Measurements from ENCODE around the gene HPCAL4. TPM values are rescaled to one million over a fixed set of nuclear protein-coding genes. Genes with fewer than 3 reads are reported as not detected.

Gene HPCAL4
- total and polyA plus RNA-seq, 12 donors, result 0.07 to 3.7 (median 0.22) TPM

GRCh38 chr1:39659538-39659937 lies 31.7 kb downstream of the HPCAL4 start:
- Histone ChIP-seq H3K9me3 (no peaks in the 10 kb centered on the region), H3K27me3 (peaks cover 0 to 1% (median 0%) of the 10 kb centered on the region in 7 donors), H3K36me3 (peaks cover 0 to 14% (median 0%) of the 10 kb centered on the region in 9 donors), H3K27ac (no peak overlapping the region), H3K4me3 (no peak overlapping the region), H3K4me1 (peaks cover 0 to 22% (median 12%) of the 10 kb centered on the region in 9 donors)
- ATAC-seq, result no peak
- 83 to 87% methylated on average over 5 of the region's 5 CpGs for WGBS, 2 donors
- no peak for TF ChIP-seq CTCF (IDR thresholded peaks at IDR 0.05)
- no peak for DNase-seq
- intact Hi-C loops (cut with DNase I), result loop anchor here in 1 of 10 donors (5.0 kb wide), 1 partner anchor 63 kb away; no protein-coding TSS in a partner anchor

GRCh38 chr1:39659110-39659509 lies 32.1 kb downstream of the HPCAL4 start:
- no peak for TF ChIP-seq CTCF (IDR thresholded peaks at IDR 0.05)
- 97 to 98% methylated on average over 12 of the region's 12 CpGs for WGBS, 2 donors
- Histone ChIP-seq H3K4me1 (peaks cover 0 to 22% (median 12%) of the 10 kb centered on the region in 9 donors), H3K36me3 (peaks cover 0 to 14% (median 0%) of the 10 kb centered on the region in 9 donors), H3K27me3 (peaks cover 0 to 5% (median 0%) of the 10 kb centered on the region in 7 donors), H3K4me3 (no peak overlapping the region), H3K27ac (no peak overlapping the region), H3K9me3 (no peaks in the 10 kb centered on the region)
- DNase-seq (no peak), ATAC-seq (no peak)
- intact Hi-C loops (cut with DNase I), result loop anchor here in 1 of 10 donors (5.0 kb wide), 1 partner anchor 63 kb away; no protein-coding TSS in a partner anchor

- peaks cover 0 to 14% (median 0%) of the 10 kb centered on the region in 9 donors for H3K36me3 ChIP-seq
- DNase-seq (peak; percentile 56 to 73), ATAC-seq (peak in 6 of 8 donors; percentile 46 to 64 (median 54))
- H3K4me1 ChIP-seq, result peaks cover 3 to 31% (median 14%) of the 10 kb centered on the region in 9 donors
- TF ChIP-seq CTCF (IDR thresholded peaks at IDR 0.05), result peak; percentile 58 to 82 (median 74)
- H3K9me3 ChIP-seq, result no peaks in the 10 kb centered on the region
- H3K4me3 ChIP-seq, result no peak overlapping the region
- H3K27me3 ChIP-seq, result peaks cover 0 to 11% (median 0%) of the 10 kb centered on the region in 7 donors
- WGBS, 2 donors, result 33 to 34% methylated on average over 6 of the region's 6 CpGs
- intact Hi-C loops (cut with DNase I), result loop anchor here in 1 of 10 donors (5.0 kb wide), 1 partner anchor 64 kb away; no protein-coding TSS in a partner anchor
- no peak overlapping the region for H3K27ac ChIP-seq
These were observed 33.2 kb downstream of the HPCAL4 start for GRCh38 chr1:39657923-39658485.

GRCh38 chr1:39657402-39657801 lies 33.8 kb downstream of the HPCAL4 start:
- peaks cover 7 to 37% (median 20%) of the 10 kb centered on the region in 9 donors for H3K4me1 ChIP-seq
- no peak overlapping the region for H3K27ac ChIP-seq
- TF ChIP-seq CTCF (IDR thresholded peaks at IDR 0.05), result no peak
- H3K36me3 ChIP-seq, result peaks cover 0 to 14% (median 0%) of the 10 kb centered on the region in 9 donors
- H3K4me3 ChIP-seq, result no peak overlapping the region
- 83 to 85% methylated on average over 3 of the region's 3 CpGs for WGBS, 2 donors
- no peaks in the 10 kb centered on the region for H3K9me3 ChIP-seq
- H3K27me3 ChIP-seq, result peaks cover 0 to 11% (median 0%) of the 10 kb centered on the region in 7 donors
- no peak for ATAC-seq
- DNase-seq, result no peak
- intact Hi-C loops (cut with DNase I), result loop anchor here in 1 of 10 donors (5.0 kb wide), 1 partner anchor 65 kb away; no protein-coding TSS in a partner anchor

All from heart right ventricle (tissue), 16 donors.